GM19372 (cell line): ENCODE results near the gene CLCA2.

Source experiments
- ATAC-seq: cut with Tn5 transposase; IDR thresholded peaks from one replicate; pipeline ENCODE4 v1.9.1; 2021; ENCODE audit warnings: mild to moderate bottlenecking, low read depth, moderate library complexity; ENCODE audit not compliant: unreplicated experiment

Gene CLCA2

DNA sequence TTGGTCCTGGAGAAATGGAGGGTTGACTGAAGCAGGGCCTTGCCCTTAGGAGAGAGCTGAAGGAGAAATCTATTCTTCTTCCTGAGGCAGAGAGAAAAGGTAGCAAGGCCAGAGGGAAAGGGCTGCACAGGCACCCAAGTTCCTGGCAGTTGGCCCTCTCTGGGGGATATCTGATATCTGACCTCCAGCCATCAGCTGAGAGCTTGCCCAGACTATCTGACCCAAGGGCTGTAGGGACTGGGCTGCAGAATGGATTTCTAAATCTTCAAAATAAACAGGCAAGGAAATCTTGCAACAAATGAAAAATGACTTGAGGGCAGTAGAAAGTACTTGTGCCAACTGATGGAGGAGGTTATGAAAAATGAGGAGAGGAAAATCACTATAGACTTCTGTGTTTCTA lies 498 bp upstream of the CLCA2 start:
- ATAC-seq = no peak

DNA sequence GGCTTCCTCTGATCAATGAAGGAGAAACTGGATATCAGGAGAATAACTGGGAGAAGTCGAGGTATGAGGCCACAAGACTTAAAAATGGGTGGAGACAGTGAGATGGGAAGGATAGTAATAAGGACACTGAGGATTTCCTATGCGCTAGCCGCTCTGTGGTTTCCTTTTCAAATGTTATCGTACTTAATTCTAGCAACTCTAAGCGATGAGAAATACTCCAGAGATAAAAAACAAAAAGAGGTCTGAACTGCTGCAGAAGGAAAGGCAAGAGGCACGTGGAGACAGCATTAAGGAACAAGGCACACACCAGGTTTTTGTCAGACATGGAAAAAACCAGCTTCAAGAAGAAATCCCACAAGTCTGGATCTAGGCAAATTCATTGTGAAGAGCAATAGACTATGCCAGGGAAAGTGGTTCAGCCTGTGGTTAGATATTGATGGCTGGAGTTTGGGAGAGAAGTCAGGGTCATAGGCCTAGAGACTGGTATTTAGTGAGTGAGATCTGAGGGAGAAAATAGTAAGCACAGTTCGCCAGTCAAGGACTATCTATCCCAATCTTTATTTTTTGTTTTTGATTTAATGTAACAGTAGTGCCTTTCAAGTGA lies 5.3 kb downstream of the CLCA2 start:
- no peak for ATAC-seq

DNA sequence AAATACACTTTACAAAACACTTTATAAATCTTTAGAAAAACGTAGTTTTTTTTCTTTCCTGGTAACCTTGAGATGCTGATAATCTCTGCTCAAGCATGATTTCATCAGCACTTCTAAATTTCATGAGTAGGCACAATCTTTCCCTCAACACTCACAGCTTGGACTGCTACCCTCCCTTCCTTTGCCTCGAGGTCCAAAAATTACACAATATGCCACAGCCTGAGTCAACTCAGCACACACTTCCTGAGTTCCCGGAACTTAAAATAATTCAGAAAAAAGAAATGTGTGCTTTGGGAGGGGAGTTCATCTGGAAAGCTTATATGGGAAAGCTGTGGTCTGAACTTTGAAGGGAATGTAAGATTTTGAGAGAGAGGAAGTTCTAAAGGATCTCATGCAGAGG lies 5.9 kb downstream of the CLCA2 start:
- no peak for ATAC-seq

DNA sequence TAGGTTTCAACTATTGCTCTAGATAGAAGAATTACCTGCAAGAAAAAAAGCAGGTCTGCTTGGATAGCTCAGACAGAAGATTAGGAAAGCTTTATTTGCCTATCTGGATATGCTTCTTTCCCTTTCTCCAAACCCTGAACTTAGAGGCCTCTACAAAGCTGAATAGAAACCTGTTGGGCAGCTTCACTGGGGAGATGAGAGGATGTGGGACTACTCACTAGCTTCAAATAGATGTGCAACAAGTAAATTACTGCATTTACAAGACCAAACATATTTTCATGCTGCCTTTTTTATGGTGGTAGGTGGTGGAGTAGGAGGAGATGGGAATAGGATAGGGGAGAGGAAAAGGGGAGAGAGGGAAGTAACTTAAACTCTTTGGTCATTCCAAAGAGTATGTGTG lies 6.4 kb downstream of the CLCA2 start:
- ATAC-seq = no peak

DNA sequence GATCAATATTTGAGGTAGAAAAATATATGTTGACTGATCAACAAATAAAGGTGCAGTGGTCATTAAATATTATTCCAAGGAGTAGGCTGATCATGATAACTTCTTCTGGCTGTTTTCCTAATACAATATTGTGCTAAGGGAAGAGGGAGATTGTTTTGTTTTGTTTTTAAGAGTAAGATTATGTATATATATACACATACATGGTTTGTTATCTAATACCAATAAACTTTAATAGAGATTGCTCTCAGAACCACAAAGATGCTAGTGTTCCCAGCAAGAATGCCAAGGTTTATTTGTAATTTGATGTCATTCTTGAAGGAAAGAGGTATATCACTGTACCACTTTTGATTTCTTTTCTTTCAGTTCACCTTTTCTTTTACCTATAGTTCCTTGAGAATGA lies 10.1 kb downstream of the CLCA2 start:
- no peak for ATAC-seq

DNA sequence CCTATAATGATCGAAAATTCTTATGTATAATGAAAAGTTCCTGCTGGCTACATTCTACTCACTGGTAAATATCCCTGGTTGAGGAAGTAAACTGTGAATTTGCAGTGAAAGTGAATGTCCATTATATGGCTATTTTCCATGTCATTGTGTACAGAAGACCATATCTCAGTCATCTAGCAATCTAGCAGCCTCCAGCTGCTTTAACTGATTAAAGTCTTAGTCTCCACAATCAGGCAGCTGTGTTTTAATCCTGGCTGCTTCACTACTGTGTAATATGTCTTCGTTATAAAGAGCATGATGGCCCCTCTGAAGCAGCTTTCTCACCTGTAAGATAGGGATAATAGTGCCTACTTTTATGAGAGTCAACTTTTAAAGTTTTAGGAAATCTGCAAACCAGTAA lies 11.4 kb downstream of the CLCA2 start:
- ATAC-seq = no peak

DNA sequence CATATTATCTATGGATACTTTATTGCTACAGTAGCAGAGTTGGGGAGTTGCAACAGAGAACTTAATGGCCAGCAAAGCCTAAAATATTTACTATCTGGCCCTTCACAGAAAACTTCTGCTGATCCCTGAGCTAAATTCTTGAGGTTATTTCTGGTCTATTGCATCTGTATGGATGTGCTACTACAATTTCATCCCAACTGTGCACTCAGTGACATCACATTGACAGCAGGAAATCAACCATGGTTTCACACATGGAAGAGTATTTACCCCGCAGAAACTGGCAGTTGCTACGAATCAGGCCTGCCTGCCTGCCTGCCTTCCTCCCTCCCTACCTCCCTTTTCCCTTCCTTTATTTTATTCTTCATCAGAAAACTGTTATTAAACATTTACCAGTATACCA lies 12.1 kb downstream of the CLCA2 start:
- no peak for ATAC-seq

DNA sequence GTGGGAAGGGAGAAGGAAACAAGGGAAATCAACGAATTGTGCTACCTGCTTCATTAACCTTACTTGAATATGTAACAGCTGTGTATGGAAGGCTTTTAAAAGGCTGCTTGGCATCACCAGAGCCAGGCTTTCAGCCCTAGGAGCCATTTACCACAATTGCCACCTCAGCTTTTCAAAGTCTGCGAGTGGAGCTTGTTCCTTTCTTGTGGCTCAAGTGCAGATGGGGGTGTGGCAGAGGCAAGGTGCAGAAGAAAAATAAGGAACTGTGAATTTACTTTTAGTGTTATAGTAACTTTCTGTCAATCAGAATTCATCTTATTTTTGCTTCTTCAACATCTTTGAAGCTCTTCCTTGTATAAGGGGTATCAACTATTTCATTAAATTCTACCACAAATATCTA lies 17.6 kb downstream of the CLCA2 start:
- ATAC-seq = no peak

DNA sequence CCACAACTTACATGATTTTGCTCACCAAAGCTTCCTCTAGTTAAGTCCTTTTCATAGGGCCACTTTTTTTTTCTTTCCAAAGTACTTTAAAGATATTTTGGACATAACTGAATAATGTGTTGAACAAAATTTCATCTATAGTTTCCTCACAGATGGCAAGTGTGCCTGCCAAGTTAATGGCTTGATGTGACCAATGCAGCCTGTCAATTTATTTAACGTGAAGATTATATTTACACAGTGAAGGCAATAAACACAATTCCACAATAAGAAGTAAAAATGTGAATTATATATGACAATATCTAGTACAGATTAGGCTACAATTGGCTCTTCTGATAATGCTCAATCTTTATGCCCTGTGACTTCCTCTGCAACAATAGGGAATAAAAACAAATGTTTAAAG lies 18.0 kb downstream of the CLCA2 start:
- ATAC-seq = no peak

DNA sequence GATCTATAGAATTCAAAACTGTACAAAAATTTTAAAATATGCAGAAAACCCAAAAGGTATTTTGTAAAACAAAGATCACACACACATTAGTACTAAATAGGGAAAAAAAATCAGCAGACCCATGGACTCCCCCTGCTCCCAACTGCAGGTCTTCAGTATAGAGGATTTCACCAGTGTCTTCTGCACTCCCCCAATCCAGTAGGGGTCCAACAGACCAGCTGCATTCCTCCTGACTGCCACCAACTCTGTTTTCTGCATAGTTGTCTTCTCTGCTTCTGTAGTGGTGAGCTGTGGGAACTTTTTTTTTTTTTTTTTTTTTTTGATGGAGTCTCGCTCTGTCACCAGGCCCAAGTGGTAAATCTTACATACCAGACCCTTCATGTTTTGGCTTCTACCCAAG lies 21.9 kb downstream of the CLCA2 start:
- no peak for ATAC-seq

DNA sequence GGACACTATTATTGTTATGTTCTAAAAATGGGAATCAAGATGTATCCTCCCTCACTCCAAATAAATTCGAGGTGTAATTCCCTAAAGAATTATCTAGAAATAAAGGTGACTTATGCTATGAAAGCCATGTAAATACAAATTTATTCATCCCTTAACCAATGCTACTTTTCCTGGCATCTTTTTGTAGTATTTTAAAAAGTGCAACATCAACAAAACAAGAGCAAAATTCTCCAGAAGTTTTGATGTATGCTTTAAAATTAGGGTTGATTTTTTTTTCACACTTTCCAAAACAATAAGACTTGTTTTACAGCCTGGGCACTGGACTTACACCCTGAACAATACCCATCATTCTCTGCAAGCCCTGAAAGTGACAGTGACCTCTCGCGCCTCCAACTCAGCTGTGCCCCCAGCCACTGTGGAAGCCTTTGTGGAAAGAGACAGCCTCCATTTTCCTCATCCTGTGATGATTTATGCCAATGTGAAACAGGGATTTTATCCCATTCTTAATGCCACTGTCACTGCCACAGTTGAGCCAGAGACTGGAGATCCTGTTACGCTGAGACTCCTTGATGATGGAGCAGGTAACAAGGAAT lies 23.3 kb downstream of the CLCA2 start:
- ATAC-seq = no peak

DNA sequence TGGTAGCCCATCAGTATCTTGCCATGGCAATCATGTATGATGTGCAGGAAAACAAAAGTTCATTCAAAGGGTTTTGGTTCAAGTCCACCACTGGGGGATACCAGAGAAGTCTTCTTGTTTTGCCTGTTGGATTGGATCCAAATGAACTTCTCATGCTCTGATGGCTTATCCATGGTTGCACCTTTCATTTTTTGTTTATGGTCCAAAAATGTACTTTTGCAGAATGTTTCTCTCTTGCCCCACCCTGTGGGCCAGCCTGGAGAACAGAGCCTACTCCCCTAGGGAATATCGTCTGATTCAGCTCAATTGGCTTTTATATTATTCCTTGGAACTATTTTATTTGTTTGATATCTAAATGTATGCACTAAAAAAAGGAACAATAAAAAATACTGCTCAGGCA lies 24.7 kb downstream of the CLCA2 start:
- no peak for ATAC-seq

DNA sequence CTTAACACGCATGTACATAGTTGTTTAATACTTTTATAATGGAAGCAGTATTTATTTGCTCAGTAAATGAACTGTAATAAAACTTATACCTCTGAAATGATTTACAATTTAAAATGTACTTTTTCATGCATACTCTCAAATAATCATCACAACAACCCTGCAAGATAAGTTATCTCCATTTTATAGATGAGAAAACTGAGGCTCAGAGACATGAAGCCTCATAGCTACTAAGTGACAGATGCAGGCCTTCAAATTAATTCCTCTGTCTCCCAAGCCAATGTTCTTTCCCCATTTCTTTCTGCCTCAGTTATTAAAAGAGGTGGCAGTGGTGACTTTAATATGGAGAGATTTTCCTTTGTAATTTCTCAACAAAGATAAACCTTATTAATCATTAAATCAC lies 25.1 kb downstream of the CLCA2 start:
- ATAC-seq = no peak

DNA sequence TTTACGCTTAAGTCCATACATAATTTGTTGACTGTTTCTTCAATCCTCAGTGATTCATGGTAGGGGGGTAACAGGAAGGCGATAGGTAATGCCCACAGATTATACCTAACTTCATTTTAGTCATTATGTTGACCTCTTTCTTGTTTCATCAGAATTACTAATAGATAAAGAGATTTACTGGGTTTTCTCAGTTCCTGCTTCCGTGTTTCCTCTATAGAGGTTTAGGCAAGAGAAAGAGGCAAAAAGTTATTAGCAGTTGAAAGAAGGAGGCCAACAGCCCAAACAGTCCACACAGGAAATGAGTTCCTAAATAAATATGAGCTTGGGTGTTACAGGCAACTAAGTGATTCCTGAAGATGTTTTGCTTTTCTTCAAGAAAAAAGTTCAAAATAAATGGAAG lies 26.9 kb downstream of the CLCA2 start:
- ATAC-seq = no peak

DNA sequence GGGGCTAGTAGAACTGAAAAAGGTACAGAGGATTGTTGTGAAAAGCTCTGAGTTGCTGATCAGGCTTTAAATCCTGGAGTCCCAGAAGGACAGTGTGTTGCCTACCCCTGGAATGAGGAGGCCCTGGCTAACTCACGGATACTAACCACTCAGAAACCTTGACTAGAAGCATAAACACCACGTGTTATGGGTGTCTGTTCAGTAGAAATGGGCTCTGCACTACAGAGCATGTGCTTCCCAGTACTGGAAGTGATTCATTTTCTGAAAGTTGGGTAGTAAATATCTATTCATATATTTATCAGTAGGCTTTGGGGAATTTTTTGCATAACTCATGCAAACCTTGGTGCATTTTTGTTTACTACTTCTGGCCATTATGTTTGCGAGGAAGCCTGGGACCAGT lies 29.7 kb downstream of the CLCA2 start:
- ATAC-seq = no peak

DNA sequence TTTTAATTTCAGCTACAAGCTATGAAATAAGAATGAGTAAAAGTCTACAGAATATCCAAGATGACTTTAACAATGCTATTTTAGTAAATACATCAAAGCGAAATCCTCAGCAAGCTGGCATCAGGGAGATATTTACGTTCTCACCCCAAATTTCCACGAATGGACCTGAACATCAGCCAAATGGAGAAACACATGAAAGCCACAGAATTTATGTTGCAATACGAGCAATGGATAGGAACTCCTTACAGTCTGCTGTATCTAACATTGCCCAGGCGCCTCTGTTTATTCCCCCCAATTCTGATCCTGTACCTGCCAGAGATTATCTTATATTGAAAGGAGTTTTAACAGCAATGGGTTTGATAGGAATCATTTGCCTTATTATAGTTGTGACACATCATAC lies 31.1 kb downstream of the CLCA2 start:
- no peak for ATAC-seq

DNA sequence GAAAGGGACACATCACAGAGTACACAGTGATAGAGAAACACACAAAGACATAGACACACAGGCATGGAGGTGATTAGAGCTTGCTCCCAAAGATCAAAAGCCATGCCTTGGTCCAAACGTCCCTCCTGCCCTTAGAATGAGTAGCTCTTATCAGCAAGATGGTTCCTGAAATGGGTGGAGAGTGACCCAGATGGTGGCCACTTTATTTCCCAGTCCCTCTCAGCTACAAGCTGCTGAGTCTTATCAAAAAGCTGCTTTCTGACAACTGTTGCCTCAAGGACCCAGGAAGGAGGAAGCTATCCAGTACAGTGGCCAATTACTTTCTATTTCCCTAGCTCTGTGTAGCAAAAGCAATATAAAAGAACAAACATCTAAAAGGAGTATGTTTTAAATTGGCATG lies 37.0 kb downstream of the CLCA2 start:
- no peak for ATAC-seq

DNA sequence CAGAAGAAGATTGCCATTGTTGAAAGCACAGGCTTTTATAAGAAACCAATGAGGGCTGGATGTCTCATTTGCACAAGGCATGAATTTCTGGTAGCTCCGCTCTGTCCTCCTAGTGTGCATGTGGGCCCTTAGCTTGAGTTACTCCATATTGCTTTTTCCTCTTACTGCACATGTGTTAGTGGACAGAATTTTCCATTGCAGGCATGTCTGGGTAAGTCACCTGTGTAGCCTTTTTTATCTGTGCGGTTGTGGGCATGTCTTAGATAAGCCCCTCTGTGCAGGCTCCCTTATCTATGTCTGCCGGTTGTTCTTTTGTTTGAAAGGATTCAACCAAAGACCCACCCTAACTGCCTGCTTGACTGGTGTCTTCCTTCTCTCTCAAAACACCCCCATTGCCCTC lies 37.5 kb downstream of the CLCA2 start:
- no peak for ATAC-seq

DNA sequence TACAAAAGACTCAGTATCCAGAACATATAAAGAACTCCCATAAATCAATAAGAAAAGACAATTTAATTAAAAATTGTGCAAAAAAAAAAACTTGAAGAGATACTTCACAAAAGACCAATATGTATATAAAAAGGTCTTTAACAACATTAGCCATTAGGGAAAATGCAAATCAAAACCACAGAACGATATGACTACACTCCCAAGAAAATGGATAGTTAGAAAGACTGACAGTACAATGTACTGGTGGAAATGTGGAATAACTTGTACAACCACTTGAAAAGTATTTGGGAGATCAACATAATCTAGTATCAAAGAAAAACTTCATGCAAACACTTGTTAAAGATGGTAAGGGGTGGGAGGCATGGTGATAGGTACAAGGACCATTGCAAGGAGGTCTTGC lies 40.8 kb downstream of the CLCA2 start:
- no peak for ATAC-seq

DNA sequence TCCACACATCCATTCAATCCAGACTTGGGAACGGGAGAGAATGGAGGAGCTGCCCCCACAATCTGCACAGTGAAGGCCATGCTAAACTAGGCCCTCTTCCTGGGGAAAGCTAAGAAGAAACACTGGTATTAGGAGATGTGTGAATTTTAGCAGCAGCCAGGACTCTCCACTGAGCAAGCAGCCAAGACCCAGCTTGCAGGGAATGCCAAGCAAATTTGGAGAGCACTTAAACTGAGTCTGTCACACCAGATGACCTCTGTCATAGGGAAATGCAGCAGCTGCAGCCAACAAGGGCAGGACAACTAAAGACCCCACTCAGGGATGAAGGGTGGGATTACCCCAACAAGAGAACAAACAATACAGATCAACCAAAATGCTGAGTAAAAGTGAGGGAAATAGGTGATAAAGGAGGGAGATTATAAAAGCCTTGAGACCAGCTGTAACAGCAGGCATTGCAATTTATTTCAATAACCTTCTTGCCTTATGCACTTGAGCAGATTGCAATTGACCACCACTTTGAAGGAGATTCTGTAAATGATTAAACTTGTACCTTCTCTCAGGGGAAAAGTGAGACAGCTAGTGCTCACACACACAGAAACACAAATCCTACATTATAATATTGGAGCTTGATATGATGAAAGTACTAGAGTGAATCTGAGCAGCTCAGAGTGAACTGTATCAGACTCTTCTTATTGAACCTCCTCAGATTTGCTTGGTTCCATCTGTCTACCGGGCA lies 42.3 kb downstream of the CLCA2 start:
- ATAC-seq = no peak

DNA sequence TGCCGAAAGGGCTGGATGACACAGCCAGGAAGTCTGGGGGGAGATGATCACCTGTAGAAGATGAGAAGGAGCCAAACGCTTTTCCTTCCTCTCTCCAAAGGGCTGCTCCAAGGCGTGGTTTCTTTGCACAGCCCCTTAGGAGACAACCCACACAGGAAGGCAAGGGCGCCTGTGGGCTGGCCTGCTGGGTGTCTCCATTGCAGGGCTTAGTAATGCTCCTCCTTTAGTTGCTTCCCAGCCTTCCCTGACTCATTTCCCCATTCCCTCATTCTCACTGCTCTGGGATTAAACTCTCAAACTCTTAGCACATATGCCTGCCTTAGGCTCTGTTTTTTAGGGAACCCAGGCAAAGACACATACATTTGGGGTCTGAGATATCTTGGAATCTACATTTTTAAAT lies 43.0 kb downstream of the CLCA2 start:
- ATAC-seq = no peak

DNA sequence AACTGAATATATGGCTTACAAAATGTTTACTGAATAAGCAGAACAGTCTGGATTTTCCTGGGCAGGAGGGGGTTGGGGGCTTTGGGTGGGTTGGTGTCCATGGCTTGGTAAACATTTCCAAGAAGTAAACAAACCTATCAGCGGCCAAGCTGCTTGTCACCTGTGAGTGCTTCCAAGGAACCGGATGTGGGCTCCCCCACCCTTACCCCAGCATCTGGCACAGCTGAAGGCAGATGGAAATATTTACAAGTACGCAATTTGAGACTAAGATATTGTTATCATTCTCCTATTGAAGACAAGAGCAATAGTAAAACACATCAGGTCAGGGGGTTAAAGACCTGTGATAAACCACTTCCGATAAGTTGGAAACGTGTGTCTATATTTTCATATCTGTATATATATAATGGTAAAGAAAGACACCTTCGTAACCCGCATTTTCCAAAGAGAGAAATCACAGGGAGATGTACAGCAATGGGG lies 44.6 kb downstream of the CLCA2 start, which contains the start of gene CLCA1:
CLCA1 (plus strand) TSS at position 427 of the 477 bp plus-strand sequence; CDS start at position 472, 45 bp downstream.
- no peak for ATAC-seq
